Dermis blood vessel endothelial cell (primary cell): Measurements from ENCODE around the gene EFNB2. TPM values are rescaled to one million over a fixed set of nuclear protein-coding genes. Genes with fewer than 3 reads are reported as not detected.
A peak's percentile ranks its signal among the peaks of the same experiment; 100 is the strongest.

Experiments used
- DNase-seq: peaks from one replicate; pipeline ENCODE4 v3.0.0; 2010
- total RNA-seq: library from RNA; depleted of rRNA; stranded (reverse); fragments of >200 nt; gene quantifications from 2 replicates; pipeline ENCODE4 v1.2.3, GENCODE V29; 2014

The EFNB2 gene
- total RNA-seq, 1 donor from 2014 or later = 60.1 TPM

DNA sequence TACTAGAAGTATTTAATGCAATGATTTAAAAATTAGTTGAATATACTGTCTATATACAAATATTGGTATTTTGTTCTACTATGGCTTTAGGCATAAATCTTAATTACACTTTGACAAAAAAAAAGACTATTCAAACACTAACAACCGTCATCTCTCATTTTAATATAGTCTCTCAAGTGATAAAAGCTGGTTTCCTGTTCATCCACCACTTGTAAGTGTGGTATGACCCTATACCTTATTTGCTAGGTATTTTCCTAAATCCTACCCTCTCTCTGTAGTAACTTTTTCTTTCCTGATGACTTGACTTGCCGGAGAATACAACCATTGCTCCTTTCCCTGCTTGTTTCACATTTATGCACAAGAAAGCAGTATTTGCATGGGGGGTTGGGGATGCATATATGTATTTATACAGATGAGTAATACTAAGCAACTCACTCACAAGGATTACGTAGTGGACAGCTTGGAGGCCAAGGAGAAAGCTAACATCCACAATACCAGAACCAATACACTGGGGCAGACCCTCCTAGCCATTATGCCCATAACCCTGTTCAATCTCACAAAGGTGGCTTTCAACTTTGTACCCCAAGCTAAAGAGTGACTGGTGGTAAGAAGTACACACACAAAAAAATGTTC is 12.7 kb upstream of the EFNB2 start:
- no peak for DNase-seq

DNA sequence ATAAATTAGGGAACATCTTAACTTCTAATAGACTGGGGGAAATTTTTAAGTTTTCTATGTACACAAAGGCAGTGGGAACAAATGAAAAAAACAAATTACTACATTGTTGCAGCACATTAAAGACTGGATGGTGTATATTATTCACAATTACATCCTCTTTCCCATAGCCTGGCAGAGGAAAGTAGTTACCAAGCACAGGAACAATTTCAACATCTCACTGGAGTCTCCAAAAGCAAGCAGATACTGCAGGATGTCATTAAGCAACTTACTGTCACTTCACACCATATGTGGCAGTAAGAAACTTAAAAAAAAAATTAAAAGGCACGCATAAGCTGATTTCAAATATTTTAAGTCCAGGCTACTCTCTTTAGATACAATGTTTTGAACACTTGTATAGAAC is 6.4 kb upstream of the EFNB2 start:
- DNase-seq = no peak

DNA sequence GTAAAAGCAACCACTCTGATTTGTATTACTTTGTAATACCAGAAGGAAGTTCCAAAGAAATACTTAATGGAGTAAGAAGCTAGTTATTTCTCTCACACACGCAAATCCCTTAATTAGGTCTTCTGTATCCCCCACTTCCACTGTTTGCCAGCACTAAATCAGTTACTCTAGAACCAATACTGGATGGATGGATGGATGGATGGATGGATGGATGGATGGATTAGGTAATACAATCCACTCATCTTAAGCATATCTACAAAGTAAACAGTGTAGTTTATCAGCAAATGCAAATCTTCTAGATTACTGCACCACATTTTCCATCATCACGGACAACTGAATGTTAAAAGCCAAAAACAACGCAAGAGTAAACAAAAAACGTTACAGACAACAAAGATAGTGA is 5.2 kb upstream of the EFNB2 start:
- no peak for DNase-seq

DNA sequence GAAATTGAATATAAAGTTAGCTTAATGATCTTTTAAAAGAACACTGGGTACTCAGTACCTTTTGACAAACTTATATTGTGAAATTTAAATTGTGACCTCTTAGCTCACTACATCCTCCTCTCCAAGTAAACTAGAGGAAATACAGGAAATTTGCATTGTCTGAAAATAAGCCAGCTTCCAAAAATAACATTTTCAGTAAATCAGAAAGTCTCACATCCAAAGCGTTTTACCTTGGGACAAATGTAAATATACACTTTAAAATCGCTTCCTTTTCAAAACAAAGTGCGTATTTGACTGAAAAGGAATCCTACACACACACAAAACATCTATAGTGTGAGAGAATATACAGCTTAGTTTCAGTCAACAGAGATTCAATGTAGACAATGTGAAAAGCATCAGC is 2.1 kb upstream of the EFNB2 start:
- DNase-seq = peak; percentile 46

DNA sequence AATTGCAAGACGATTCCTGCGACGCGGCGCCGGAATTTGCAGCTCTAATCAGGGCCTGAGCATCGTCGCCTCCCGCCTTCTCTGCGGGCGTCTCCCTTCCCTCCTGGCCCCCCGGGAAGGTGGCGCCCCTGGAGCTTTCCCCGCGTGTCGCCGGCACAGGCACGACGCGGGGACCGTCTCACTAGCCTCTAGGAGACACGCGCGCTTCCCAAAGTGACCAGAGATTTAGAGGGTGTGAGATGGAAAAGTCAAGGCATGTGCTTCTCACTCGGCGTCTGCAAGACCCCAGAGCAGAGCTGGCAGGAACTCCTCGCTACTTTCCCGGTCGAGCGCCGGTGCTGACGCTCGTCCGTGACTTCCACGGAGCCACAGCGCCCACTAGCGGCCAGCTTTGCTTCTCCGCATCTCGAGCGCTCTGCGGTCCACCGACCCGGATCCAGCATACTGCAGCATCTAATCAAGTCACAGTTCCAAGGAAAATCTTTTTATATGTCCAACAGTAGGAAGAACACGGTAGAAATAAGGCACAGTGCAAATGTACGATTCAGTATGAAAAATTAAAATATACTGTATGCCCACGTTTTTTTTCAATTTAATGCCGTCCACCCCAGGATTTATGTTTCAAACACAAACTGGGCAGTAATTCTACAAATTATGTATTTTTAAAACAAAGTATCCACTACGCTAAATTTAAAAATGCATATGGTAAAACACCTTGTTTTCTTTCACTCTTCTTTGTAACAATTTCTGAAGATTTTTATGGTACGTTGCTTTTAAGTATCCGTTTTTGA is 977 bp upstream of the EFNB2 start:
- DNase-seq = peak; percentile 96

DNA sequence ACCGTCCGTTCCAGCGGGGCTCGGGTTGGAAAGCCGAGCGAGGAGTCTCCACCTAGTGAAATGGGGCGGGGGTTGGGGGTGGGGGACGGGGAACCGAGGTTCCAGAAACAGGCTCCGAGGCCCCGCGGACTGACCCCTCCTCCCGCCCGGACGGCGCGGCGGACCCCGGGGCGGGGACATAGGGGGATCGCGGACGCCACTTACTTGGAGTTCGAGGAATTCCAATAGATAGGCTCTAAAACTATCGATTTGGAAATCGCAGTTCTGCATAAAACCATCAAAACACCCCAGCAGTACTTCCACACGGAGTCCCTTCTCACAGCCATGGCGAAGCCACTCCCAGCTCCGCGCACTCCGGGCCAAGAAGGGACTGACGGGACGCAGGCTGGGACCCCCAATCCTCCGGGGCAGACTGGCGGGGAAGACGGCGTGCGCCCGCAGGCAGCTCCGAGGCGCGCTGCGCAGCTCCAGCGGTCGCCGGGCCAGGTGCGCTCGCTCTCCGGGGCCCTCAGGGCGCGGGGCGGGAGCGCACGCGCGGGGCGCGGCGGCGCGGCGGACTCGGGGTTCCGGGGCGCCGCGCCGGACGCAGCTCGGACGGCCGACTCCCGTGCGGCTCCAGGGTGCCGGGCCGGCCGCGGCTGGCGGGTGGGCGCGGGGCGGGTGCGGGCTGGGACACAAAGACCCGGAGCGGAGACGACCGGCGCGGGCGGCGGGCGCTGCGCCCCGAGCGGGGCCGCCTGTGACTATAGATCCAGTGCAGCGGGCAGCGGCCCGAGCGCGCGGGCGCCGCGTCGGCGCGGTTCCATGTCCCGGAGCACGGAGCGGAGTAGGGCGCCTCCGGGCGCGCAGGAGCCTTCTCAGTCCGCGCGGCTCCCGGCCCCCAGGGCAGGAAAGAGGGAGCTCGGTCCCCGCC is 567 bp downstream of the EFNB2 start:
- peak; percentile 41 for DNase-seq

DNA sequence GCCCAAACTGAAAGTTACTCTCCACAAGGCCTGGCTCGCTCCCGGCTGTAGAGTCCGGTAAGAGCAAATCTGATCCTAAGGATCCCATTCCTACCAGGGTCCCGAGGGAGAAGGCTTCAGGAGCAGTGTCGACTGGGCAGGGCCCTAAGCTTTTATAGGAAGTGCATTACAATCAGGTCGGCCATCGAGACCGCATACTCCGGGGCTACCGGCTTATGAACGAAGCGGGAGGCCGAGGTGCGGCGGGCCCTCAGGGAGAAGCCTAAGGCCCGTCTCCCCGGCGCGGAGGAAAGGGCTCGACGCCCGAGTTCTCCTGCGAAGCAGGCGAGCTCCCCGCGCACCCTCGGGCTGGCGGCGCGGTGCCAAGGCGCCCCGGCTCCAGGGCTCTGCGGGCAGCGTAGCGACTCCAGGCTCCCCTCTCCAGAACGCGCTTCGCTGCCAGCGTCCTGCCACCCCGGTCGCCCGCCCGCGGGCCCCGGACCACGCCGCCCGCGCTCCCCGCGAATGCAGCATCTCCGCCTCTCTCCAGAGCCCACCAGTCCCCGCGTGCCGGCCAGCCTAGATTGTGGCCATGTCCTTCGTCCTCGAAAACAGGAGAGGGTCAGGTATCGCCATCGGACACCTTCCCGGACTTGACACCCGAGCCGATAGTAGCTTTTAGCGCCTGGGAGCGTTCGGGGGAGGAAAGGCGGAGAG is 1.4 kb downstream of the EFNB2 start:
- DNase-seq = peak; percentile 65

DNA sequence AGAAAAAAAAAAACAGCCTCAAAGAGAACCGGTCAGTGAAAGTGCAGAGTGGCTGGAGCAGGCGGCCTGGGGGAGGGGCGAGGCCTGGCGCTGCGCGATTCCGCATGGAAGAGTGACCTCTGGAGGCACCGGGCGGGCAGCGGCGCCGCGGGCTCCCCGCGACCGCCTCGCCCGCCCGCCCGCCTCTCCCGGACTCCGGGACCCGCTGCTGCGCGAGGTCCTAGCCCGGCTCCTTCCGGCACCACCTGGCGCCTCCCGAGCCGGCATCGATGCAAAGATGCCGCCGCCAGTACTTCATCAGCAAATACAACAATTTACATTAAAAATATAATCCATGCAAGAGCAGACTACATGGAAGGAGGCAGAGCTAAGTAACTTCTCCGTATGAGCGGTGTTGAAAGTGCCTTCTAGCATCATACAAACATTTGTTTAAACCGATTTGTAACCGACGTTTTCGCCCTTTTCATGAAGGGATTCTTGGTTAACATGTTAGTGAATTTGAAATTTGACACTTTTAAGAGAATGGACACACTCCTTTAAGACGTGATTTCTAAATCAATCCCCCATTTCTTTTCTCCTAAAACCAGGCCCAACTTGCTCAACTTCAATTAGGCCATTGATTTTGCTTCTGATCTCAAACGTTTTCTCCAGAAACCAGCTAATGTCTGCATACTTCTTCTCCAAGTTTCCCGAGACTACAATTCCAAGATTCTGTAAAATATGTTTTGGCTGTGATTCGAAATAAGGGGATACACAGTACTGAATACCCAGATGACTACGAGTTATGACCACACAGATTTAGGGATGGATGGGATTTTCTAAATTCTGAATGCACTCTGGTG is 2.1 kb downstream of the EFNB2 start:
- peak; percentile 89 for DNase-seq

DNA sequence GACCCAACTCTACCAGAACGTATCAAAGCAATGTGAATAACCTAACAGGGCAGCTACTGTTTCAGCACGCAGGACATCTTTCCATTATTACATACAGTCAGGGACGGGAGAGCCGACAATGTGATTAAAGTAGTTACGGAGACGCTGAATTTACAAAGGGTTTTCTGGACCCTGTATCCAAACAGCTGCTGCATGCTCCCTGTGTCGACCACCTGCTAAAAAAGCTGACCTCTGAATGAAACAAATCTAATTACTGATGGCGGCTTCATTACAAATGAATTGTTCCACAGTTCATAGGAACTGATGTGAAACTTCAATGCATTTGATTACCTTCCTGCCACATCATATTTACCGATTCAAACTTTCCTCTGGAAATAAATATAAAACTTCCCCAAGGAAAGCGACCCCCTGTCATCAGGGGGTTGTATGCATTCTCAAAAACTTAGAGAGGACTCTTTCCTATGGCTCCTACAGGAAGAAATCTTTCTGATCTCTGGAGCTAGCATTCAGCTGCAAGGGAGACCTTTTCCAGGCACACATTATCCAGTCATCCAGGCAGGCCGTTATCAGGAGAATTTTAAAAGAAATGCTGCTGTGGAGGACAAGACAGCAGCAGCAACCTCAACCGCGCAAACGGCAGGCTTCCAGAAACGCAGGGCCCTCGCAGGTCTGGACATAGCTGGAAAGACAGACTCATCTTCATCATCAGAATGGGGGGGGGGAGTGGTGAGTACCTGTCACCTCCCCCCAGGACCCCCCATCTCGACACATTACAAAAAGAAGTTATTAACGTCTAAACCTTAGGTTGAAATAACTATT is 3.1 kb downstream of the EFNB2 start:
- DNase-seq = peak; percentile 48

DNA sequence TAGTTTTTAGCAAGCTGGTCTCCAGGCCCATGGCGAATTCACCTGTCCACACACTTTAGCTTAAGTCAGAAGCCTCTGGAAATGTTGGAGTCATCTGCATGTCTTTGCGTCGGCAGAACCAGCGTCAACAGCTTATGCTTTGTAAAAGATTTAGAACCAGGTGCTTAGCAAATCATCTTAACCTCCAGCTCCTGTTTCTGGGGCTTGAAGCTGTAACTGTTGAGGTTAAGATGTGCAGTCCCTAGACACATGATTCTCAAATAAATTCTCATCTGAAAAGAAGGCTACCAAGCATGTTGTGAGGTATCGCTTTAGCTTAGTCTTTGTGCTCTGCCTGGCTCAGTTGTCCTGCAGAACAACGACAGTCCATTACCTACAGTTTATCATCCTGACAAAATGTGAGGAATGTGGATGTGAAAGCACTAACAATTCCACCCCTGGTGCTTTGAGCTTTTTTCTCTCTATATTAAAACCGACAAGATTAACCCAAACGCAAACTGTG is 4.4 kb downstream of the EFNB2 start:
- DNase-seq = peak; percentile 37

DNA sequence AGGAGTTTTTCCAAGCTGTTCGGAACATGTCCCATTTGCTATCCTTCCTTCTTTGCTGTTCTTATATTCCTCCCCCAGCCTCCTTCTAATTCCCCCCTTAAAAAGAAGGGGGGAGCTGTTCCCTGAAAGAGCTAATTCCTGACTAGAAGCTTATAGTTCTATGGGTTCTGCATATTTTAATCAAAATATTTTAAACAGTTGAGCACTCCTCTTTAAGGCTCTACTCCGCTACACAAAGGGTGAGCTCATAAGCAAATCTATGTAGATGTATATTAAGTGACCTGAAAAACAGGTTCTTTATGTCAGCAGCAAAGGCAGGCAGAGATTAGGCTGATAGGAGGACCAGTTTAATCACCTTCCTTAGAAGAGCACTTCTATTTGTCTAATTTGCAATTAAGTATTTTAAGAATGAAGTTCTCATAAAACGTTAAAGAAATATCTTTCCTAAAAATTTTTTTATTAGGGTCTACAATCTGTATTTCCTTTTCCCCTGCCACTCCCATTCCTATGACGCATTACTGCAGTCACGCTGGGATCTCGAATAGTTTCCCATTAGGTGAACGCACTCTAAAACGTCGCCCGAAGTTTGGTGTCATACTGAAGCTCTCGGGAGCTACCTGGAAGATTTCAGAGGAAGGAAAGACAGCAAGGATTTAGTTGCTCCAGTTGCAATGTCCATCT is 5.2 kb downstream of the EFNB2 start:
- peak; percentile 58 for DNase-seq

DNA sequence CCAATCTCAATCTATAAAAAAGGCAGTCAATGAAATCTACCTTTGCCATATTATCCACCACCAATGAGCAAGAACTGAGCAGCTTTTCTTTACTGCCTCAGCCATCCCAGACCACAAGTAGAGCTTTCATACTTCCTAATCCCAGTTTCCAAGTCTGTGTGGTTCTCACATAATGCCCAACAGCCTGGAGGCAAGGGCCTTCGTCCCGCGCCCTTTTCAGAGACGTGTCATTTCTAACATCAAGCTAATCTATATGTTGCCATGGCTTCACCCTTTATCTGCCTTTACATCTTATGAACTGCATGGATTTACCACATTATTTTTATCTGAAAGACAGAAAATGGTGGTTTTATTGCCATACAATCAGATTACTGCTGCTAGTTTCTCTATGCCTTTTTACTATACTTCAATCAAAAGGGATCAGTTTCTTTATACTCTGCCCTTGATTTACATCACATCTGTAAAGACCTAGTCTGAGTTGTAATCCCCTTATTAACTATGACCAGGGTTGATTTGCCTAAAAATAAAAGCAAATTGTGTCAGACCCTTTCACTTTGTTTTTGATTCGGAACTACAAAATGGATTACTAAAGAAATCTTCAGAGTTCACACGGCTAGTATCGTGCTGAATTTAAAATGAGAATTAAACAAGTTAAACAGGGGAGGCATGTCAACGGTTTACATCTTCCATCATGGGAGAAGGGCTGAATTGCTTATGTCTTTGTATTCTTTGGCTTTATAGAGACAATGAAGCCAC is 5.9 kb downstream of the EFNB2 start:
- DNase-seq = no peak

DNA sequence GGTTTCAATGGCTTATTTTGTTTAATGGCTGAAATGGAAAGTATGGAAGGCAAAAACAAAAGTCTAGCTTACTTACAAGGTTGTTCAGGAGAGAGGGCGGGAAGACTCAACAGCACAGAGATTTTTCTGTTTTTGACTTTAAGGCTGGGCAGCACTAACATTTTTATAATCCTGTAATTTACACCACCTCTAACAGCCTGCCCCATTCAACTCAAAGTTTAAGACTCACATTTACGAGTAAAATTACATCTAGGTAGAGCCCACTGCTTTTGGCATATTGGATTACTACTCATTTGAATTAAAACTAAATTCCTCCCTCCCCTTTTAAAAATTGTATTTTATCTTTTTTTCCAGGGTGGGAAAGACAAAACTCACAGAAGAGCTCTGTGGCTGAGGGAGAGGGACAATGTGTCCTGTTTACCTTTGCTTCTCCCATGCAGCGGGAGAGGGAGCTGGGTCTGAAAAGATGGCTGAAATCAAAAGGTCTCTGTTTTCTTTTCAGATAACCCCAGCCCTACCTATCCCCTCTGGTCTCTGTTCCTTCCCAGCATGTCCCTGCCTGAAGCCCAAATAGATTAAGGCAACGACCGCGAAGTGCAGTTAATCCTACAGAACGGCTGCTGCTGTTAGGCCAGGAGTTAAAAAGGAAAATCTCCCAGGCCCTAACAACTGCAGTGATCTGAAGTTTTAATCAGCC is 6.6 kb downstream of the EFNB2 start:
- no peak for DNase-seq

DNA sequence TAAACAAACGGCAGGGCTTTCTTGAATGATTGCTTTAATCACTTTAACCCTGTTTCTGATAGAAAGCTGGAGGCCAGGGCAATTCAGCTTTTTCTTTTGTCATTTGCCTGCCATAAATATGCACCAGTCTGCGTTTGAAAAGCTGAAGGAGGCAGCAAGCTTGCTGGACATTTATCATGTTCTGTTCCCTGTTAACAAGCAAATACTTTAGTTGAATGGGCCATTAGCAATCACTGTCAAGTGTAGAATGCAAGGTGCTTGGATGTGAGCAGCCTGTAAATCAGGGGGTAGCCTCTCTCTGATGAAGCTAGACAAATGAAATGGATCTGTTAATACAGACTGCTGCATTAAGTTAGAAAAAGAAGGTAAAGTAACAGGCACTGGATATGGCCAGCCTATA is 7.6 kb downstream of the EFNB2 start:
- no peak for DNase-seq

DNA sequence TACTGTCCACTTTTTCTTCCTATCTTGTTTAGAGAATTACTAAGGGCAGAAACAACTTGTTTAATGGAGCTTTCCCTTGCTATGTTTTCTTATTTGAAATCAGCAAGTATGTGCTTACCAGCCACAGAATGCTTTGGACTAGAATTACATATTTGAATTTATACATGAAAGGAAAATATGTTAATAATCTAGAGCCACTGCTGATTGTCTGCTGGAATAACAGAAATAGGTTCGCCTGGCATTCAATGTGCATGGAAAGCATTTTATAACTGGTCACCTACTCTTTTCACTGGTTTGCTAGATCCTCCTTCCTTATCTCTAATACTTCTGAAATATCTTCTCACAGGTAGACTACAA is 8.0 kb downstream of the EFNB2 start:
- no peak for DNase-seq

DNA sequence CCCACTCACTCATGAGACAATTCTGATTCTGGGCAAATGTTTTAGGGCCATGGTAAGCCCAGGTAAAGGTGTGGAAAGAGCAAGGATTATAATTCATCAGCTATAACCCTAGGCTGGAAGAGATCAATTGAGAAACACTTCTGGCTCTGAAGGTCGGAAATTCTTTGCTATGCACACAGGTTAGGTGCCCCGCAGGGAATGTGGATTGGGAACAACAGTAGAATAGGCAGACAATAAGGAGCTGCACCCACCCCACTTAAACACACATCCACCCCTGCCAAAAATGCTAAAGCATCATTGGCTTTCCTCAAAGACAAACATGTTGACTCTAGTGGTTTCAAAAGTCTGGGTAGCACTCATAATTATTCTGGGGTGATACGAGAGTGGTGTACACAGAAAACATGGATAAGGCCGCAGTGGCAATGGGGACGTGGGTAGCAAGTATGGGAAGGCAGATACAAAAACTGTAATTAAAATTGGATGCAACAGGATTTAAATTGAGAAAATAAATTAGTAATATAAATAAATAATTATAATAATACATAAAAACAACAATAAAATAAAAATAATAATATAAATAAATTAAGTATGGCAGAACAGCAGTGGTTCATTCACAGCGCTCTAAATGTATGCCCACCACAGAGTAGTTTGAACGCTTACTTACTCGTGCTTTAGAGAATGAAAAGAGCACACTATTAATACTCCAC is 8.6 kb downstream of the EFNB2 start:
- DNase-seq = no peak

DNA sequence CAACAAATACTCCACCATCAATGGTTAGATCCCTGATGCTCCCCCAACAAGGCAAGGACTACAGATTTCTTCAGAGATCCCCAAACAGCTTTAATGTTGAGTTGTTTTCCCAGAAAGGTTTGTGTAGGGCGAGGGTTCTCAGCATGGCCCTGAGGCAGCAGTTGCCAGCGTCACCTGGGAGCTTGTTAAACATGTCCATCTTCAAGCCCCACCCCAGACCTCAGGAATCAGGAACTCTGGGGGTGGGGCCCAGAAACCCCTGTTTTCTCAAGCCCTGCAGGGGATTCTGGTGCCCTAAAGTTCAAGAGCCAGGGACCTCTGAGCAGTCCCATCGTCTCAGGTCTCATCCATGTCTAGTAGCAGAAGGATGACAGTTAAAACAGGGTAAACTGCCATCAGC is 9.6 kb downstream of the EFNB2 start:
- no peak for DNase-seq

DNA sequence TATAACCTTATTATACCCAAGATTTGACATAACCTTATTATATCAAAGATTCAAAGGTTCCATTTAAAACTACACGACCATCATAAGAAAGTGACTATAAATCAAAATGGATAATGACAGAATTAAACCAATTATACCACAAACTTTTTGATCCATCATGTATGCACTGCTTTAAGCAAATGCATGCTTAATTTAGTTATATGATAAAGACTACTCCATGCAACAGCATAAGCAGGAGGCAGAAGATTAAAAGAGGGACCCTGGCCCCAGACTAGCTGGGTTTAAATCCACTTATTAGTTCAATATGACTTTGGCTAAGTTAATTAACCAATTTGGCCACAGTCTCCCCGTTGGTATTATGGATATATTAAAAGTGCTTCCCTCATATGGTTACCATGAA is 11.4 kb downstream of the EFNB2 start:
- no peak for DNase-seq
